AG10803 (cell line): ENCODE data around the gene PDCL2.

Source experiments
- DNase-seq: peaks from one replicate; pipeline ENCODE4 v3.0.0; 2010; ENCODE audit warnings: low read depth
- H3K4me3 ChIP-seq: 2 replicates; pipeline ENCODE4 v1.5.1; 2011; ENCODE audit warnings: mild to moderate bottlenecking, low read length, control low read depth
- CTCF ChIP-seq: conservative IDR thresholded peaks from 2 replicates; pipeline ENCODE4 v1.5.1; 2011; ENCODE audit warnings: mild to moderate bottlenecking, low read length, control low read depth, inconsistent platforms

The PDCL2 gene

GRCh38 chr4:55538531-55538930 is 53.5 kb downstream of the PDCL2 start:
- no peak overlapping the region for H3K4me3 ChIP-seq
- TF ChIP-seq CTCF, result no peak
- DNase-seq, result no peak

- no peak for TF ChIP-seq CTCF
- DNase-seq, result no peak
- H3K4me3 ChIP-seq, result no peak overlapping the region
Measured at GRCh38 chr4:55534306-55534705, 57.7 kb downstream of the PDCL2 start.

GRCh38 chr4:55530691-55531090 is 61.4 kb downstream of the PDCL2 start:
- no peak for TF ChIP-seq CTCF
- H3K4me3 ChIP-seq, result no peak overlapping the region
- no peak for DNase-seq

- no peak overlapping the region for H3K4me3 ChIP-seq
- no peak for TF ChIP-seq CTCF
- no peak for DNase-seq
Measured at GRCh38 chr4:55530167-55530566, 61.9 kb downstream of the PDCL2 start.

GRCh38 chr4:55528491-55528890 is 63.6 kb downstream of the PDCL2 start:
- no peak overlapping the region for H3K4me3 ChIP-seq
- DNase-seq, result no peak
- no peak for TF ChIP-seq CTCF

GRCh38 chr4:55524844-55525571 is 67.0 kb downstream of the PDCL2 start:
- no peak for TF ChIP-seq CTCF
- H3K4me3 ChIP-seq, result no peak overlapping the region
- peak; percentile 26 for DNase-seq

GRCh38 chr4:55518442-55518841 is 73.6 kb downstream of the PDCL2 start:
- DNase-seq, result no peak
- no peak for TF ChIP-seq CTCF
- no peak overlapping the region for H3K4me3 ChIP-seq
